Cardiac muscle cell (in vitro differentiated cells and primary cell): ENCODE measurements around the gene FIG4. TPM values are rescaled to one million over a fixed set of nuclear protein-coding genes. Genes with fewer than 3 reads are reported as not detected.

Experiments
- DNase-seq, 2 donors: peaks; one replicate each; pipeline versions ENCODE4 v3.0.0 to v3.0.0-alpha.2; 2010 to 2017; ENCODE audit warnings: low read depth in 1 of 2, low spot score in 1 of 2
- H3K27ac ChIP-seq: fragments of 200-600 bp; sonication (generic); 2 replicates; pipeline ENCODE4 v1.5.1; 2016
- H3K27me3 ChIP-seq: fragments of 200-600 bp; sonication (generic); 2 replicates; pipeline ENCODE4 v1.6.0; 2016; ENCODE audit warnings: control low read depth
- H3K36me3 ChIP-seq: fragments of 200-600 bp; sonication (generic); 2 replicates; pipeline ENCODE4 v1.5.1; 2016; ENCODE audit warnings: control low read depth
- H3K4me1 ChIP-seq: fragments of 200-600 bp; sonication (generic); 2 replicates; pipeline ENCODE4 v1.8.1; 2017; ENCODE audit warnings: low read depth, mild to moderate bottlenecking, mixed run types
- H3K4me3 ChIP-seq: fragments of 200-600 bp; sonication (generic); 2 replicates; pipeline ENCODE4 v1.5.1; 2016; ENCODE audit warnings: mild to moderate bottlenecking
- H3K9me3 ChIP-seq: fragments of 200-600 bp; sonication (generic); 2 replicates; pipeline ENCODE4 v1.5.1; 2017; ENCODE audit warnings: low read depth, mild to moderate bottlenecking, control low read depth
- CTCF ChIP-seq: IDR thresholded peaks from 2 replicates; pipeline ENCODE4 v1.5.1; 2012; ENCODE audit warnings: low read depth, mild to moderate bottlenecking, low read length
- polyA plus RNA-seq: library from polyadenylated mRNA; unstranded; fragments of >200 nt; fragmentation: Nextera tagmentation; extraction: Ambion mirVana; gene quantifications from 2 replicates; pipeline ENCODE4 v1.2.1, GENCODE V29; 2016
- total RNA-seq: library from RNA; depleted of rRNA; stranded (reverse); fragments of >200 nt; gene quantifications from 2 replicates; pipeline ENCODE4 v1.2.3, GENCODE V29; 2016

FIG4 gene
- 15.8 and 17.4 TPM in 2 replicates for total RNA-seq
- 22.0 and 28.8 TPM in 2 replicates for polyA plus RNA-seq

- H3K4me1 ChIP-seq = peaks cover 3% of the 10 kb centered on the region
- peak; percentile 23 for TF ChIP-seq CTCF
- peaks cover 9% of the 10 kb centered on the region for H3K27me3 ChIP-seq
- H3K36me3 ChIP-seq = no peaks in the 10 kb centered on the region
- peak within 1 kb of the TSS; percentile 95 for H3K27ac ChIP-seq
- peak; percentile 94 to 96 for DNase-seq
- peak within 1 kb of the TSS; percentile 82 for H3K4me3 ChIP-seq
- H3K9me3 ChIP-seq = no peaks in the 10 kb centered on the region
These were observed at the start of gene FIG4, which contains the start of gene AK9 for GRCh38 chr6:109690737-109691621. TSS of gene FIG4 (plus strand) at chr6:109691296. CDS start at chr6:109691436, 140 bp downstream. TSS of gene AK9 (minus strand) at chr6:109691202. CDS start at chr6:109675745, 15,457 bp downstream.

GRCh38 chr6:109644131-109644530 lies 47.0 kb upstream of the FIG4 start:
- Histone ChIP-seq H3K27me3 (no peaks in the 10 kb centered on the region), H3K4me1 (no peaks in the 10 kb centered on the region), H3K27ac (no peak overlapping the region), H3K4me3 (no peak overlapping the region), H3K9me3 (no peaks in the 10 kb centered on the region), H3K36me3 (no peaks in the 10 kb centered on the region)
- no peak for DNase-seq
- no peak for TF ChIP-seq CTCF

GRCh38 chr6:109653264-109653663 lies 37.8 kb upstream of the FIG4 start:
- DNase-seq = peak in 1 of 2 donors; percentile 3
- Histone ChIP-seq H3K4me3 (no peak overlapping the region), H3K4me1 (no peaks in the 10 kb centered on the region), H3K36me3 (peaks cover 3% of the 10 kb centered on the region), H3K27me3 (no peaks in the 10 kb centered on the region), H3K9me3 (no peaks in the 10 kb centered on the region), H3K27ac (no peak overlapping the region)
- TF ChIP-seq CTCF = no peak

- no peak for DNase-seq
- H3K4me1 ChIP-seq = no peaks in the 10 kb centered on the region
- H3K27me3 ChIP-seq = no peaks in the 10 kb centered on the region
- peaks cover 3% of the 10 kb centered on the region for H3K36me3 ChIP-seq
- TF ChIP-seq CTCF = no peak
- no peaks in the 10 kb centered on the region for H3K9me3 ChIP-seq
- H3K4me3 ChIP-seq = no peak overlapping the region
- H3K27ac ChIP-seq = no peak overlapping the region
These were observed 35.3 kb upstream of the FIG4 start for GRCh38 chr6:109655761-109656262.

GRCh38 chr6:109660526-109661320 lies 30.4 kb upstream of the FIG4 start:
- H3K9me3 ChIP-seq = no peaks in the 10 kb centered on the region
- no peaks in the 10 kb centered on the region for H3K4me1 ChIP-seq
- DNase-seq = no peak
- H3K27me3 ChIP-seq = no peaks in the 10 kb centered on the region
- H3K27ac ChIP-seq = no peak overlapping the region
- no peak overlapping the region for H3K4me3 ChIP-seq
- TF ChIP-seq CTCF = no peak
- H3K36me3 ChIP-seq = peaks cover 3% of the 10 kb centered on the region
